Loucy (cell line): Measurements from ENCODE around the gene COL9A1.
A peak's percentile ranks its signal among the peaks of the same experiment; 100 is the strongest.

ENCODE experiments used
- H2AFZ ChIP-seq: fragments of 200-600 bp; sonication (generic); 2 replicates; pipeline ENCODE4 v1.6.0; 2016; ENCODE audit warnings: antibody characterized with exemption, mild to moderate bottlenecking, low read length, moderate library complexity
- H3F3A ChIP-seq: fragments of 200-600 bp; 2 replicates; pipeline ENCODE4 v1.6.0; 2016; ENCODE audit warnings: antibody characterized with exemption, low read depth, mild to moderate bottlenecking
- H3K27me3 ChIP-seq: fragments of 200-600 bp; sonication (generic); 2 replicates; pipeline ENCODE4 v1.6.1; 2014; ENCODE audit warnings: low read length, mild to moderate bottlenecking; ENCODE audit not compliant: insufficient read depth, poor library complexity, severe bottlenecking
- H3K36me3 ChIP-seq: fragments of 200-600 bp; sonication (generic); 2 replicates; pipeline ENCODE4 v1.6.1; 2016; ENCODE audit warnings: low read length; ENCODE audit not compliant: insufficient read depth
- H3K4me1 ChIP-seq: fragments of 200-600 bp; sonication (generic); 2 replicates; pipeline ENCODE4 v1.5.1; 2014; ENCODE audit warnings: low read length, mild to moderate bottlenecking; ENCODE audit not compliant: insufficient read depth, poor library complexity, severe bottlenecking
- H3K4me2 ChIP-seq: fragments of 200-600 bp; sonication (generic); 2 replicates; pipeline ENCODE4 v1.6.0; 2014; ENCODE audit warnings: antibody characterized with exemption, low read length, low read depth, mild to moderate bottlenecking; ENCODE audit not compliant: poor library complexity, severe bottlenecking
- H3K4me3 ChIP-seq: fragments of 200-600 bp; sonication (generic); 2 replicates; pipeline ENCODE4 v1.5.1; 2014; ENCODE audit warnings: low read length, mild to moderate bottlenecking, mixed read lengths; ENCODE audit not compliant: poor library complexity, severe bottlenecking
- H3K79me2 ChIP-seq: fragments of 200-600 bp; sonication (generic); 2 replicates; pipeline ENCODE4 v1.6.1; 2014; ENCODE audit warnings: low read length; ENCODE audit not compliant: insufficient read depth
- H3K9ac ChIP-seq: fragments of 200-600 bp; sonication (generic); 2 replicates; pipeline ENCODE4 v1.6.0; 2014; ENCODE audit warnings: mild to moderate bottlenecking, low read depth, low read length, moderate library complexity; ENCODE audit not compliant: poor library complexity, severe bottlenecking
- H3K9me2 ChIP-seq: fragments of 200-600 bp; sonication (generic); replicated peaks from 2 replicates; pipeline ENCODE4 v1.6.1; 2016; ENCODE audit warnings: low read depth, low read length, mixed read lengths
- H3K9me3 ChIP-seq: fragments of 200-600 bp; sonication (generic); 2 replicates; pipeline ENCODE4 v1.6.1; 2014; ENCODE audit warnings: mild to moderate bottlenecking, antibody characterized with exemption, low read length, low read depth; ENCODE audit not compliant: insufficient read depth
- H4K20me1 ChIP-seq: fragments of 200-600 bp; sonication (generic); 2 replicates; pipeline ENCODE4 v1.6.0; 2014; ENCODE audit warnings: antibody characterized with exemption, low read length, mild to moderate bottlenecking; ENCODE audit not compliant: insufficient read depth, poor library complexity, severe bottlenecking
- EZH2phosphoT487 ChIP-seq: fragments of 200-600 bp; IDR thresholded peaks from 2 replicates; pipeline ENCODE4 v1.6.1; 2018; ENCODE audit warnings: antibody characterized with exemption, mild to moderate bottlenecking, moderate library complexity, borderline replicate concordance
- TF ChIP-seq, protein P1 (sequence below): fragments of 200-600 bp; sonication (generic); conservative IDR thresholded peaks from 2 replicates; pipeline ENCODE4 v1.5.1; 2014; ENCODE audit warnings: mild to moderate bottlenecking, antibody characterized with exemption, low read length

Gene COL9A1

DNA sequence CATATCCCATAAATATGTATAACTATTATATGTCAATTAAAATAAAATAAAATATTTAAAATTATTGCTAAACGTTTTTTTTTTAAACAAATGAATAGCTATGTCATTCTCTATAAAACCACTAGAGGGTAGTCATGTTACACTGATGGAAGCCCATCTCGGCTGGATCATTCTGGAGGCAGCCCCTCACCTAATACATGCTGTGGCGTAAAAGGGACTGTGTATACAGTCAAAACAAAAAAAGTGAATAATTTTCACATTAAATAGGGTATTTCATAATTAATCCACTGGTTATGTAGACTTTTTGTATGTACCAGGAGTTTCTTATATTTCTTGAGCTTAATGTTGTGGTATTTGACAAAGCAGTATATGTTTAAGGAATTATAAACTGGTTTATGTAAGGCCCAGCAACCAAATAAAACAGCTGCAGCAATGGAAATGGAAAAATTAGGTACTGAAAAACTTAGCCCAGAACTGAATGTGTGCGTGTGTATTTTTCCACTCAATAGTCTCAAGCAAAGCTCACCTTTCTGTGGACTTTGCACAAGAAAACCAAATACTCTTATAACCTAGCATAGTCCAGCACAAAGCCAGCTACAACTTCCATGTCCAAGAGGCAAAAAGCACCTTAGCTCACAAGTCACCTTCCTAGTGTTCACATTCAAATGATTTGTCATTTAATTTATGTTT lies 81.7 kb downstream of the COL9A1 start:
- H3K79me2 ChIP-seq = no peaks in the 10 kb centered on the region
- H3K36me3 ChIP-seq = no peaks in the 10 kb centered on the region
- H4K20me1 ChIP-seq = no peaks in the 10 kb centered on the region
- no peak overlapping the region for H3K4me3 ChIP-seq
- no peaks in the 10 kb centered on the region for H3F3A ChIP-seq
- no peaks in the 10 kb centered on the region for H3K27me3 ChIP-seq
- no peaks in the 10 kb centered on the region for H3K9me3 ChIP-seq
- no peak overlapping the region for H3K9ac ChIP-seq
- H2AFZ ChIP-seq = peak overlapping the region; percentile 48
- no peaks in the 10 kb centered on the region for H3K9me2 ChIP-seq
- H3K4me2 ChIP-seq = no peak overlapping the region
- no peak for TF ChIP-seq EZH2phosphoT487
- TF ChIP-seq, protein P1, sequence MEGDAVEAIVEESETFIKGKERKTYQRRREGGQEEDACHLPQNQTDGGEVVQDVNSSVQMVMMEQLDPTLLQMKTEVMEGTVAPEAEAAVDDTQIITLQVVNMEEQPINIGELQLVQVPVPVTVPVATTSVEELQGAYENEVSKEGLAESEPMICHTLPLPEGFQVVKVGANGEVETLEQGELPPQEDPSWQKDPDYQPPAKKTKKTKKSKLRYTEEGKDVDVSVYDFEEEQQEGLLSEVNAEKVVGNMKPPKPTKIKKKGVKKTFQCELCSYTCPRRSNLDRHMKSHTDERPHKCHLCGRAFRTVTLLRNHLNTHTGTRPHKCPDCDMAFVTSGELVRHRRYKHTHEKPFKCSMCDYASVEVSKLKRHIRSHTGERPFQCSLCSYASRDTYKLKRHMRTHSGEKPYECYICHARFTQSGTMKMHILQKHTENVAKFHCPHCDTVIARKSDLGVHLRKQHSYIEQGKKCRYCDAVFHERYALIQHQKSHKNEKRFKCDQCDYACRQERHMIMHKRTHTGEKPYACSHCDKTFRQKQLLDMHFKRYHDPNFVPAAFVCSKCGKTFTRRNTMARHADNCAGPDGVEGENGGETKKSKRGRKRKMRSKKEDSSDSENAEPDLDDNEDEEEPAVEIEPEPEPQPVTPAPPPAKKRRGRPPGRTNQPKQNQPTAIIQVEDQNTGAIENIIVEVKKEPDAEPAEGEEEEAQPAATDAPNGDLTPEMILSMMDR = peak; percentile 60
- H3K4me1 ChIP-seq = no peaks in the 10 kb centered on the region

DNA sequence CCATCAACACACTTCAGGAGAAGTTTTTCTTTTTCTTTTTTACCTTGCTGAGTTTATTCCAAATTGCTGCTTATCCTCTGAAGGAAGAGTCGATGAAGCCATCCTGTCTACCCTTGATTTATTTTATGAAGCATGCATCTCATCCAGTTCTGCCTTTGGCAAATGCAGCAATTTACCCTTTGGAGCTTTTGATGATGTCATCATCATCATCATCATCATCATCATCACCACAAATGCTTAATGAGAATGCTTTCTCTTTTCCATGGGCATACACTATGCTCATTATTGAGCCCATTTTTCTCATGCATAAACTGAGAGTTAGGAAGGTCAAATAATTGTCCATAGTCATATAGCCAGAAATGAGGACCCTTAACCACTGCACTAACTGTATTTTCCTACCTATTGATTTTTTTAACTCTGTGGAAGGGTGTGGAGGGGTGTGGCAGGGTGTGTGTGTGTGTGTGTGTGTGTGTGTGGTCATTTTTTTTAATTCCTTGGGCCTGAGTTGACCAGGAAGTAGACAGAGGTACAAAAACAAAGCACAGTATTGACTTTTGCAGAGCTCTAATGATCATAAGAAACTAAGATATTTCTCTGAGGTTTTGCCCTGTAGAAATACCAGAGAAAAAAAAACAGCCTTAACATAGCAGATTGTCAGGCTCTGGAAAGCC lies 82.8 kb downstream of the COL9A1 start:
- H4K20me1 ChIP-seq = no peaks in the 10 kb centered on the region
- H3K4me3 ChIP-seq = no peak overlapping the region
- H3K36me3 ChIP-seq = no peaks in the 10 kb centered on the region
- no peaks in the 10 kb centered on the region for H3K4me1 ChIP-seq
- TF ChIP-seq, protein P1 = no peak
- TF ChIP-seq EZH2phosphoT487 = no peak
- H3K4me2 ChIP-seq = no peak overlapping the region
- H3K27me3 ChIP-seq = no peaks in the 10 kb centered on the region
- no peaks in the 10 kb centered on the region for H3F3A ChIP-seq
- H3K9me3 ChIP-seq = no peaks in the 10 kb centered on the region
- no peak overlapping the region for H3K9ac ChIP-seq
- no peaks in the 10 kb centered on the region for H3K9me2 ChIP-seq
- no peaks in the 10 kb centered on the region for H3K79me2 ChIP-seq
- no peak overlapping the region for H2AFZ ChIP-seq

DNA sequence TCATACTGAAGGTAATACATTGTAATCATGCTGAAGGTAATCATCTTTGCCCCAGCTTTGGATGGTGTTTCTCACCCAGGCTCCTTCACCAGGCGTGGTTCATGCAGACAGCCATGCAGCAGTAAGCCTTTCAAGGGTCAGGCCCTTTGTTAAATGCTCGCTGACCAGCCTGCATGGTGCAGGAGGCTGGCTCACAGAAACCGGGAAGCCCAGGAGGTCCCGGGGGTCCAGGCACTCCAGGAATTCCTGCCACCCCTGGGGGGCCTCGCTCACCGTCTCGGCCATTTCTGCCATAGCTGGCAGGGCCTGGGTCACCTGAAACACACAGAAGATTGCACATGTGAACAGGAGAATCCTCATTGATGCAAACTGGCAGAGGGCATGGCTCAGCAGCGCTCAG lies 86.1 kb downstream of the COL9A1 start:
- Histone ChIP-seq H3K79me2 (no peaks in the 10 kb centered on the region), H3K4me3 (no peak overlapping the region), H3K9me3 (no peaks in the 10 kb centered on the region), H3K4me2 (no peak overlapping the region), H3K9me2 (no peaks in the 10 kb centered on the region), H3K27me3 (no peaks in the 10 kb centered on the region), H4K20me1 (no peaks in the 10 kb centered on the region), H3F3A (no peaks in the 10 kb centered on the region), H3K4me1 (no peaks in the 10 kb centered on the region), H3K36me3 (no peaks in the 10 kb centered on the region), H2AFZ (no peak overlapping the region), H3K9ac (no peak overlapping the region)
- TF ChIP-seq, protein P1 = no peak
- TF ChIP-seq EZH2phosphoT487 = no peak
